ENCODE results near the gene TMEM184B. TPM values are rescaled to one million over a fixed set of nuclear protein-coding genes. Genes with fewer than 3 reads are reported as not detected.

The TMEM184B gene
- total RNA-seq, 3 donors from 2014 or later, result 30.6 to 49.5 (median 42.4) TPM

DNA sequence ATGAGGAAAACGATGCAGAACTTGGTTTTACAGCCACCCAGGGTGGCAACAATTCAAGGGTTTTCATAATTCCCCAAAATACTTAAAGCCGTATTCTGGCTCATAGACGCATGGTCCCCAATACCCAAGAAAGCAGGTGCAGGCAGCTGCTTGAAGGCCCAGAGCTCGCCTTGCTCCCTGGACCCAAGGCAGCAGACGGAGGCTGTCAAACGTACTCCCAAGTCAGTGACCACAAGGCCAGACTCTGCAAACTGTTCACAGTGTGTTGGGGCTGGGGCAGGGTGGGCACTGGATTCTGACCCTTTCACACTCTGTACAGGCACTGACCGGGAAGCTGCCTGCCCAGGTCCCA lies 21.5 kb downstream of the TMEM184B start:
- intact Hi-C loops (cut with DNase I; ENCODE audit: low total_unique reads), result no loop called here
- no peak overlapping the region for H3K4me3 ChIP-seq
- H3K36me3 ChIP-seq, result no peaks in the 10 kb centered on the region
- TF ChIP-seq POLR2AphosphoS5 (IDR thresholded peaks at IDR 0.05) (no peak), POLR2A (IDR thresholded peaks at IDR 0.05) (no peak)
- TF ChIP-seq, protein P1, sequence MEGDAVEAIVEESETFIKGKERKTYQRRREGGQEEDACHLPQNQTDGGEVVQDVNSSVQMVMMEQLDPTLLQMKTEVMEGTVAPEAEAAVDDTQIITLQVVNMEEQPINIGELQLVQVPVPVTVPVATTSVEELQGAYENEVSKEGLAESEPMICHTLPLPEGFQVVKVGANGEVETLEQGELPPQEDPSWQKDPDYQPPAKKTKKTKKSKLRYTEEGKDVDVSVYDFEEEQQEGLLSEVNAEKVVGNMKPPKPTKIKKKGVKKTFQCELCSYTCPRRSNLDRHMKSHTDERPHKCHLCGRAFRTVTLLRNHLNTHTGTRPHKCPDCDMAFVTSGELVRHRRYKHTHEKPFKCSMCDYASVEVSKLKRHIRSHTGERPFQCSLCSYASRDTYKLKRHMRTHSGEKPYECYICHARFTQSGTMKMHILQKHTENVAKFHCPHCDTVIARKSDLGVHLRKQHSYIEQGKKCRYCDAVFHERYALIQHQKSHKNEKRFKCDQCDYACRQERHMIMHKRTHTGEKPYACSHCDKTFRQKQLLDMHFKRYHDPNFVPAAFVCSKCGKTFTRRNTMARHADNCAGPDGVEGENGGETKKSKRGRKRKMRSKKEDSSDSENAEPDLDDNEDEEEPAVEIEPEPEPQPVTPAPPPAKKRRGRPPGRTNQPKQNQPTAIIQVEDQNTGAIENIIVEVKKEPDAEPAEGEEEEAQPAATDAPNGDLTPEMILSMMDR (IDR thresholded peaks at IDR 0.05), result no peak
- H3K27me3 ChIP-seq, result no peaks in the 10 kb centered on the region
- H3K9me3 ChIP-seq, result no peaks in the 10 kb centered on the region
- H3K4me1 ChIP-seq, result peaks cover 0 to 5% of the 10 kb centered on the region in 2 donors
- DNase-seq (ENCODE audit: low spot score in 2 of 2), result no peak
- H3K27ac ChIP-seq, result no peak overlapping the region

DNA sequence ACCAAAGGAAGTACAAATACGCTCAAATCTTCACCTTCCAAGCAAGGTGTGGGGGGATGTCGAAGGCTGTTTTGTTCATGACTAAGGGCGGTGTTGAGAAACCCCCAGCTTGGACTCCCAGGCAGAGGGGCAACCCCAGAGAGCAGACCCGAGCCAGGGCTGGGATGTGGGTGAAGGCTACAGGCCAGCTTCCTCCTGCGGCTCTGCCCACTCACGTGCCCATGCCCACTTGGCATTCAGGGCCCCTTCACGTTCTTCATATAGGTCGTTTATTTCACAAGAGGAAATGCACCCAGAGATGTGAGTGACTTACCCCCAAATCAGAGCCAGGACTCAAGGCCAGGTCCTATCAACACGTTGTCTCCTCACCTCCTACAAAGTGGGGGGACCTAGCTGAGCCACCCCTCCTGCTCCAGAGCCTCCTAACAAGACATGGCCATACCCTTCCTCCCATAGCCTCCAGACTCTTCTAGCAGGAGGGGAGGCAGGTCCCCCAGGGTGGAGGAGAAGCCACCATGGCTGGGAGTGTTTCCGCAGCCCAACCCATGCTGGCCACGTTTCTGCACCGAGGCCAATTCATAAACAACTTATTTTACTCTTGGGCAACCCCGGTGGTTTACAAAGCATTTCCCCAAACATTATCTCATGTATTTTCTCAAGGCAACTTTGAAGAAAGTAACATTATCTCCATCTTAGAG lies 22.0 kb downstream of the TMEM184B start:
- H3K4me1 ChIP-seq, result peaks cover 0 to 5% of the 10 kb centered on the region in 2 donors
- intact Hi-C loops (cut with DNase I; ENCODE audit: low total_unique reads), result no loop called here
- H3K4me3 ChIP-seq, result no peak overlapping the region
- no peaks in the 10 kb centered on the region for H3K36me3 ChIP-seq
- no peak for TF ChIP-seq POLR2AphosphoS5 (IDR thresholded peaks at IDR 0.05)
- TF ChIP-seq, protein P1 (IDR thresholded peaks at IDR 0.05), result no peak
- TF ChIP-seq POLR2A (IDR thresholded peaks at IDR 0.05), result no peak
- H3K27ac ChIP-seq, result no peak overlapping the region
- no peaks in the 10 kb centered on the region for H3K27me3 ChIP-seq
- H3K9me3 ChIP-seq, result no peaks in the 10 kb centered on the region
- DNase-seq (ENCODE audit: low spot score in 2 of 2), result no peak

DNA sequence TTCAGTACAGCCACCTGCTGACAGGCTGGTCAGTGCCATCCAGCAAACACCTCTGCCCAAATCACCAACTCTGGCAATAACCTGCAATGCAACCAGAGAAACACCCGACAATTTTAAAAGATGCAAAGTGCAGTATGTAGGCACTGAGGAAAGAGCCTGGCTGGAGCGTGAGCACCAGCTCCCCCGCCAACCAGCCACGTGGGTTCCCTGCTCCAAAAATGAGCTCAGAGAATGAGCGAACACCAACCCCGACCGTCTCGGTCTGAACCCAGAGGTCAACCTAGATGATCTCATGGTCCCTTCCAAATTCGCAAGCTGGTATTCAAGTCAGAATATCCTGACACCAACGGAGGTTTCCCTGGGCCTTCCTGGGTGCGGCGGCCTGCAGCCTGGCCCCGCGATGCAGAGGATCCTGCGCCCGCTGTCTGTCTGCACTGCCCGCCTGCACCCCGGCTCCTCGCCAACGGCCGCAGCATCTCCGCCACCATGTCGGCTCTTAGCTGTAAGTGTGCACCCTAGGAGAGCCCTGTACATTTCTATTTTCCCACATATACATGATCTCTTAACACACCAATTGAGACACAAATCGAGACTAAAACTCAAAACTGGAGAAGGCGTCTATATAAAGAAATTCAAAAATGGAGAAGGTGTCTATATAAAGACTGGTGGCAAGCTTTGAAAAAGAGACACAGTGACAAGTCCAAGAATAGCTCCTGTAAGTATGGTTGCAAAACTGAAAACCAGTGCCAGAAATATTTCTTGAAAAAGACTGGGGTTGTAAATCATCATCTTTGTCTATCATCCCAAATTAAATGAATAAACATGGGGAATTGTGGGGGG lies 22.8 kb downstream of the TMEM184B start:
- Histone ChIP-seq H3K27ac (no peak overlapping the region), H3K36me3 (no peaks in the 10 kb centered on the region), H3K4me1 (peaks cover 0 to 5% of the 10 kb centered on the region in 2 donors), H3K4me3 (no peak overlapping the region), H3K27me3 (no peaks in the 10 kb centered on the region), H3K9me3 (no peaks in the 10 kb centered on the region)
- DNase-seq (ENCODE audit: low spot score in 2 of 2), result no peak
- intact Hi-C loops (cut with DNase I; ENCODE audit: low total_unique reads), result no loop called here
- TF ChIP-seq, protein P1 (IDR thresholded peaks at IDR 0.05), result no peak
- TF ChIP-seq POLR2AphosphoS5 (IDR thresholded peaks at IDR 0.05), result no peak
- TF ChIP-seq POLR2A (IDR thresholded peaks at IDR 0.05), result no peak

DNA sequence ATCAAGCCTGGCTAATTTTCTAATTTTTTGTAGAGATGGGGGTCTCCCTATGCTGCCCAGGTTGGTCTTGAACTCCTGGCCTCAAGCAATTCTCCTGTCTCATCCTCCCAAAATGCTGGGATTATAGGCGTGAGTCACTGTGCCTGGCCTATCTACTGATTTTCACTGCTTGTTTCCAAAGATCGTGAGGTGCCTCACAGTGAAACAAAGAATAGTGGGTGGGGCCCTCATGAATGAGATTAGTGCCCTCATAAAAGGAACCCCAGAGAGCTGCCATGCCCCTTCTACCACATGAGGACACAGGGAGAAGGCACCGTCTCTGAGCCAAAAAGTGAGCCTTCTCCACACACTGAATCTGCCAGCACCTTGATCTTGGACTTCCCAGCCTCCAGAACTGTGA lies 23.5 kb downstream of the TMEM184B start:
- intact Hi-C loops (cut with DNase I; ENCODE audit: low total_unique reads), result no loop called here
- H3K4me1 ChIP-seq, result peaks cover 0 to 5% of the 10 kb centered on the region in 2 donors
- no peaks in the 10 kb centered on the region for H3K9me3 ChIP-seq
- no peaks in the 10 kb centered on the region for H3K27me3 ChIP-seq
- no peak for DNase-seq (ENCODE audit: low spot score in 2 of 2)
- no peak overlapping the region for H3K27ac ChIP-seq
- TF ChIP-seq, protein P1 (IDR thresholded peaks at IDR 0.05), result no peak
- no peak for TF ChIP-seq POLR2A (IDR thresholded peaks at IDR 0.05)
- TF ChIP-seq POLR2AphosphoS5 (IDR thresholded peaks at IDR 0.05), result no peak
- H3K36me3 ChIP-seq, result no peaks in the 10 kb centered on the region
- H3K4me3 ChIP-seq, result no peak overlapping the region

DNA sequence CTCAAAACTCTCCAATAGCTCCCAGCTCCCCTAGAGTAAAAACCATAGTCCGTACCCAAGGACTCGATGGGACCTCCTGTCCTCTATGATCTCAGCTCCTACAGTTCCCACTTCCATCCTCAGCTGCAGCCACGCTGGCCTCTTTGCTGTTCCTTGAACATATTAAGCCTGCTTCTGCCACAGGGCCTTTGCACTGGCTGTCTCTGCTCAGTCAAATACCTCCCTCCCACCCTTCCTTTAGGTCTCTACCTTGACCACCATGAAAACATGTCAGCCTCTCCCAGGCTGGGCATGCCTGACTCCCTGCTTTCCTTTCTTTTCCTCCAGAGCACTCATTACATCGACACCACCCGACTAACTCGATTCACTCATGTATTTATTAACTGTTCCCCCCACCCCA lies 24.5 kb downstream of the TMEM184B start:
- Histone ChIP-seq H3K27me3 (no peaks in the 10 kb centered on the region), H3K4me3 (no peak overlapping the region), H3K27ac (no peak overlapping the region), H3K9me3 (no peaks in the 10 kb centered on the region), H3K4me1 (peaks cover 0 to 5% of the 10 kb centered on the region in 2 donors), H3K36me3 (no peaks in the 10 kb centered on the region)
- DNase-seq (ENCODE audit: low spot score in 2 of 2), result no peak
- intact Hi-C loops (cut with DNase I; ENCODE audit: low total_unique reads), result no loop called here
- TF ChIP-seq, protein P1 (IDR thresholded peaks at IDR 0.05), result no peak
- no peak for TF ChIP-seq POLR2A (IDR thresholded peaks at IDR 0.05)
- no peak for TF ChIP-seq POLR2AphosphoS5 (IDR thresholded peaks at IDR 0.05)
